ENCODE results near the gene FBXO44.
"Not testable (repeated sequence)": the region's sequence is repeated elsewhere in the genome, so short reads cannot be mapped to it uniquely, and the experiment has no call there.

FBXO44 gene, protein sequence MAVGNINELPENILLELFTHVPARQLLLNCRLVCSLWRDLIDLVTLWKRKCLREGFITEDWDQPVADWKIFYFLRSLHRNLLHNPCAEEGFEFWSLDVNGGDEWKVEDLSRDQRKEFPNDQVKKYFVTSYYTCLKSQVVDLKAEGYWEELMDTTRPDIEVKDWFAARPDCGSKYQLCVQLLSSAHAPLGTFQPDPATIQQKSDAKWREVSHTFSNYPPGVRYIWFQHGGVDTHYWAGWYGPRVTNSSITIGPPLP

GRCh38 chr1:11654137-11654938 lies at the start of gene FBXO44, which contains the start of gene FBXO2:
Gene FBXO44, plus strand, starts transcription at chr1:11654877. Its CDS starts 959 bp downstream, at chr1:11655836.
Gene FBXO2, minus strand, starts transcription at chr1:11654429. Its CDS starts 89 bp downstream, at chr1:11654340.
- peak; percentile 55 for DNase-seq (ENCODE audit: low spot score)

DNA sequence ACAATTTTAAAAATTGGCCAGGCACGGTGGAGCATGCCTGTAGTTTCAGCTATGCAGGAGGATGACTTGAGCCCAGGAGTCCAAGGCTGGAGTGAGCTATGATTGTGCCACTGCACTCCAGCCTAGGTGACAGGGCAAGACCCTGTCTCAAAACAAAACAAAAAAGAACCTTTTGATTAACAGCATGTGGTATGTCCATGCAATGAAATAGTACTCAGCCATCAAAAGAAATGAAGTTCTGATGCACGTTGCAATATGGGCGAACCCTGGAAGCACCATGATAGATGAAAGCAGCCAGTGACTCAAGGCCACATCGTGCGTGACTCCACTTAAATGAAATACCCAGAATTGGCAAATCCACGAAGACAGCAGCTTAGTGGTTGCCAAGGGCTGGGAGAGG lies 47.9 kb upstream of the FBXO44 start:
- no peak for DNase-seq (ENCODE audit: low spot score)

GRCh38 chr1:11608596-11609130 lies 46.0 kb upstream of the FBXO44 start:
- DNase-seq (ENCODE audit: low spot score): not testable (repeated sequence)

DNA sequence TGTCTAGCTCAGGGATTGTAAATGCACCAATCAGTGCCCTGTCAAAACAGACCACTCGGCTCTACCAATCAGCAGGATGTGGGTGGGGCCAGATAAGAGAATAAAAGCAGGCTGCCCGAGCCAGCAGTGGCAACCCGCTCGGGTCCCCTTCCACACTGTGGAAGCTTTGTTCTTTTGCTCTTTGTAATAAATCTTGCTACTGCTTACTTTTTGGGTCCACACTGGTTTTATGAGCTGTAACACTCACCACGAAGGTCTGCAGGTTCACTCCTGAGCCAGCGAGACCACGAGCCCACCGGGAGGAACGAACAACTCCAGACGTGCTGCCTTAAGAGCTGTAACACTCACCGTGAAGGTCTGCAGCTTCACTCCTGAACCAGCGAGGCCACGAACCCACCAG lies 45.3 kb upstream of the FBXO44 start:
- not testable (repeated sequence) for DNase-seq (ENCODE audit: low spot score)

- no peak for DNase-seq (ENCODE audit: low spot score)
Measured at GRCh38 chr1:11610629-11611180, 44.0 kb upstream of the FBXO44 start.

- no peak for DNase-seq (ENCODE audit: low spot score)
Measured at GRCh38 chr1:11611638-11612327, 42.9 kb upstream of the FBXO44 start.

- DNase-seq (ENCODE audit: low spot score): no peak
Measured at GRCh38 chr1:11613347-11613746, 41.3 kb upstream of the FBXO44 start.

- DNase-seq (ENCODE audit: low spot score): no peak
Measured at GRCh38 chr1:11615090-11615489, 39.6 kb upstream of the FBXO44 start.

- no peak for DNase-seq (ENCODE audit: low spot score)
Measured at GRCh38 chr1:11616766-11617165, 37.9 kb upstream of the FBXO44 start.

GRCh38 chr1:11617314-11617713 lies 37.4 kb upstream of the FBXO44 start:
- no peak for DNase-seq (ENCODE audit: low spot score)

DNA sequence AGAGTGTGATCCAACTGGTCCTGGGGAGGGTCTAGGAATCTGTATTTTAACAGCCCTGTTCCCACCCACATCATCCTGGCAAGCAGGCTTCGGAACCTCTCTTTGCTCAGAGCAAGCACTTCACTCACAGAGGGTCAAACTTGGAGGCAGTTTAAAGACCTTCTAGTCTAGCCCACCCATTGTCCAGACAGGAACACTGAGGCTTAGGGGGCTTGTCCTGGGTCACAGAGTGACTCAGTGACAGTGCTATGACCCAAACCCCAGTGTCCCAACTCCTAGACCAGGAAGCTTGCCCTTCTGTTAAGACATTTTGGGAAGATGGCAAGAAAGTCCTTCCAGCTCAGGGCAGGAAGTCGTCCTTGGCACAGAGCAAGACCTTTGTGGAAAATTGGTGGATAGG lies 36.9 kb upstream of the FBXO44 start:
- no peak for DNase-seq (ENCODE audit: low spot score)

GRCh38 chr1:11620405-11620804 lies 34.3 kb upstream of the FBXO44 start:
- no peak for DNase-seq (ENCODE audit: low spot score)

GRCh38 chr1:11620924-11621323 lies 33.8 kb upstream of the FBXO44 start:
- no peak for DNase-seq (ENCODE audit: low spot score)

GRCh38 chr1:11622398-11622797 lies 32.3 kb upstream of the FBXO44 start:
- DNase-seq (ENCODE audit: low spot score): no peak

DNA sequence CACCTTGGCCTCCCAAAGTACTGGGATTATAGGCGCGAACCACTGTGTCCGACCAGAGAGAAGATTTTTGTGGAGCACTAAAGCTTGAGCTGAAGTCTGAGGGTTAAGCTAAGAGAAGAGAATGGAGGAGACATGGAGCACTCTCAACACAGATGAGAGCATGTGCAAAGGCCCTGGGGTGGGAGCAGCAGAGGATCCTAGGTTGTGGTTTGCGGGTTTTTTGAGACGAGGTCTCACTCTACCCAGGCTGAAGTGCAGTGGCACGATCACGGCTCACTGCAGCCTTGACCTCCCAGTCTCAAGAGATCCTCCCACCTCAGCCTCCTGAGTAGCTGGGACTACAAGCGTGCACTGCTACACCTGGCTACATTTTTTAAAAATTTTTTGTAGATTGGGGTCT lies 31.0 kb upstream of the FBXO44 start:
- no peak for DNase-seq (ENCODE audit: low spot score)

DNA sequence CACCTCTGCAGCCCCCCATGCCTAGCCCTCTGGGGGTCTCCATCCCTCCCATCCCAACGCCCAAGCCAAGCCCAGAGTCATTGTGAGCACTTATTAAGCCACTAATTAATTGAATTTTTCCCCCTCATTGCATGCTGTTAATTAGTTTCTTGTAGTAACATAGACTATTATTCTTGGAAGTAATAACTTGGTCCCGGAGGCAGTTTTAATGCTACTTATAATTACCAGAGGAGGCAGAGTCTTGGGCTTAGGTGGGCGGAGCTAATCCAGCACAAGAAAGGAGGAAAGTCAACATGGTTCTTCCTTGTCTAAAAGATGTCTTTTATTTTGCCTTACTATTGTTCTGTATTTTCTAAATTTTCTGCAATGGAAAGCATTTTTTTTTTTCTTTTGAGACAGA lies 28.1 kb upstream of the FBXO44 start:
- DNase-seq (ENCODE audit: low spot score): no peak

- no peak for DNase-seq (ENCODE audit: low spot score)
Measured at GRCh38 chr1:11628767-11629166, 25.9 kb upstream of the FBXO44 start.

- no peak for DNase-seq (ENCODE audit: low spot score)
Measured at GRCh38 chr1:11629184-11630016, 25.3 kb upstream of the FBXO44 start.

DNA sequence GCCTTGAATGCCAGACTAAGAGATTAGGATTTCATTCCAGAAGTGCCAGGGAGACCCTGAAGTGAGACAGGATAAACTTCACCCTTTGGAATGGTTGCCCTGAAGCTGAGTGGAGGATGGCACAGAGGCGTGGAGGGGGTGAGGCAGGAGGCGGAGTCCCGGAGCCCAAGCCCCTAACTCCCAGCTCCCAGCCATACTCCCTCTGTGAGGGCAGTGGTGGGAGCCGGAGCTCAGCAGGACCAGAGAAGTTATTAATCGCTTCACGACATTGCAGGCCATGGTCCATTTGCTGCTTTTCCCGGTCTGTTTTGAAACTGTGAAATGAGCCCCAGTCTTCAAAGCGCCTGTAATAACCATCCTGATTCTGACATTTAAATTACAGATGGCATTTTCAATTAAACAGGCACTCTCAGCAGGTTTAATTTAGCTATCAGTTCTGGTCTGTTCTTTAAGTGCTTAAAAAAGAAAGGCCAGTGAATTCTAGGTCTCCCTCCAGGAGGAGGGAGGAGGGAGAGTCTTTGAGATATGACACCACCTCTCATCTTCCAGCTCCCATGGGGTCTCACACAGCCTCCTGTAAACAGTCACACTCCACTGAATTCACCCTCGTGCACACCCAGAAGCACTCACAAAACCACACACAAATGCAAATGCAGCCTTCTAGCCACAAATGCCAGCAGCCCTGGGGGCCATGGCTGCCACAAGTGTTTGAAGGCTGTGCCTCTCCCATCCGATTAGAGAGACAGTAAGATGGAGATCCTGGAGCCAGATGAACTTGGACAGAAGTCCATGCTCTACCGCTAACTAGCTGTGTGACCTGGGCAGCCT lies 20.1 kb upstream of the FBXO44 start:
- no peak for DNase-seq (ENCODE audit: low spot score)

- DNase-seq (ENCODE audit: low spot score): no peak
Measured at GRCh38 chr1:11638121-11638520, 16.6 kb upstream of the FBXO44 start.

Data from CD4-positive, alpha-beta T cell treated with Interleukin-2 at 100 ng/mL for 4 hours (primary cell).